Measurements from ENCODE around the gene KCNJ12. TPM values are rescaled to one million over a fixed set of nuclear protein-coding genes. Genes with fewer than 3 reads are reported as not detected.

KCNJ12 gene
- polyA plus RNA-seq, 5 donors = 2.6 to 6.0 (median 3.6) TPM

DNA sequence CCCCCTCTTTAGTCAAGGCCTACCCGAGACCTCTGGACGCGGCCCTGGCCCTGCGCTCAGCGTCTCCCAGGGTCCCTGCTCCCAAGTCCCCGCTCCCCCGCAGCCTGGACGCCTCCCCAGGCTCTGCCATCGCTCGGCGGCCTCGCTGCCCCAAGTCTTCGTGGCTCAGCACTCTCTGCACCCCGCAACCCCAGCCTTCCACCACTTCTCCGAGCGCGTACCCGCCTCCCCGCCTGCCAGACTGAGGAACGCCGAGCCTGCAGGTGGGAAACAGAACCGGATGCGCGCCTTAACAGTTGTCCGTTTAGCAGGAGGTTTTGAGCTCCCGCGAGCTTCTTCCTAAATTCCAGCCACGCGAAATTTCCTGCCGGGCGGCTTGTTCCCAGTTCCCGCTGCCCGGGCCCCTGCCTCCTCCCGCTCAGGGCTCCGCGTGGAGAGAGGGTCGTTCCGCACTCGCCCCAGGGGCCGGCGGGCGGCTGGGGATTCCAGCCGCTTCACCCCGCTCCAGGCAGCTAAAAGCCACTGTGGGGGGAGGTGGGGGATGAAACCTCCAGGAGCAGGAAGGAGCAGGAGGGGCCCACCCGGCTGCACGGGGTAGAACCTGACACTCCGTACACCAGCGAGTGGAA is 87.7 kb downstream of the KCNJ12 start:
- DNase-seq = no peak

DNA sequence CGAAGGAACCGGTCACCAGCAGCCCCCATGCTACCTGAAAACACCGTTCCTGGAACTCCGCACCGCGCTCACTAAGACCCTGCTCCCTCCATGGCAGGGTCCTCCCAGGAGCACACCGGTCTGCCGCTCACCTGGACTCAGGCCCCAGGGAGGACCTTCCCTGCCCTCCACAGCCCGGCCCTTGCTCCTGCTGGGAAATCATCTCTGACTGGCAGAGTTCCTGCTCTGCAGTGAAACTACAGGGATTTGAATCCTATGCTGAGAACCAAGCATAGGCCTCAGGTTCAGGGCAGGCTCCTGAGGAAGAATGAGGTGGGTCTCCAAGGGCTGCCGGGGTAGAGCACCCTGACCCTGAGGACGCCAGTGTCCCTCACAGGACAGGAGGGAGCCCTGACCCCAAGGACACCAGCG is 88.5 kb downstream of the KCNJ12 start:
- DNase-seq = no peak

DNA sequence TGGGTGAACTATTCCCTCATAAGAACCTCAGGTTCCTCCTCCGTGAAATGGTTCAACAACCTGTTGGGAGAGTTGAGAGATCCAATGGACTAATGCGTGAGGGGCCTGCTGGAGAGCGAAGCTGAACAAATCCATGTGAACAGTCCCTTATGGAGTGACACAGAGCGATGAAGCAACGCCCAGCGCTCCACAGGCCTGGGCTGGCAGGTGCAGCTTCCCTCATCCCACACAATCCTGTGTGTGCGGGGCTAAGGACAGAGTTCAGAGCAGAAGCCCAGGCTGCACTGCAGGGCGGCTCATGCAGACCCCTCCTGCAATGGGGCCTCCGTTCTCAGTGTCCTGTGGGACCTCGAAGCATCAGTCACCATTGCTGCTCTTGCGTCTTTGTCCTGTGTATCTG is 90.4 kb downstream of the KCNJ12 start:
- DNase-seq = no peak

DNA sequence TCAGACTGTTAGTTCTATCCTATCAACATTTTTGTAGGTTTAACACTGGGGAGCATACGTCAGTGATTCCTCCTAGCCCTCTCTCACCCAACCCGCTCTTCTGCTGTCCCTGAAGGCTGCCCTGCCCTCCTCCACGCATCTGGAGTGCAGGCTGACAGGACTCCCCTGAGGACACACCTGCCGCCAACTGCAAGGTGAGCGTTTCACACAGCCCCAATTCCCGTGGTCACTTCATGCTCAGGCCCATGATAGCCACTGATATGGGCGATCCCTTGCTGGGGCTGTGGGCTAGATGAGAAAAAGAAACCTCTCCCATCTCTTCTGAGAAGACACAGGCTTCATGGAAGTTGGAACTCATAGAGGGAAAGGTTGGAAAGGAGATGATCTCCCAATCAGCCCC is 91.0 kb downstream of the KCNJ12 start:
- no peak for DNase-seq

DNA sequence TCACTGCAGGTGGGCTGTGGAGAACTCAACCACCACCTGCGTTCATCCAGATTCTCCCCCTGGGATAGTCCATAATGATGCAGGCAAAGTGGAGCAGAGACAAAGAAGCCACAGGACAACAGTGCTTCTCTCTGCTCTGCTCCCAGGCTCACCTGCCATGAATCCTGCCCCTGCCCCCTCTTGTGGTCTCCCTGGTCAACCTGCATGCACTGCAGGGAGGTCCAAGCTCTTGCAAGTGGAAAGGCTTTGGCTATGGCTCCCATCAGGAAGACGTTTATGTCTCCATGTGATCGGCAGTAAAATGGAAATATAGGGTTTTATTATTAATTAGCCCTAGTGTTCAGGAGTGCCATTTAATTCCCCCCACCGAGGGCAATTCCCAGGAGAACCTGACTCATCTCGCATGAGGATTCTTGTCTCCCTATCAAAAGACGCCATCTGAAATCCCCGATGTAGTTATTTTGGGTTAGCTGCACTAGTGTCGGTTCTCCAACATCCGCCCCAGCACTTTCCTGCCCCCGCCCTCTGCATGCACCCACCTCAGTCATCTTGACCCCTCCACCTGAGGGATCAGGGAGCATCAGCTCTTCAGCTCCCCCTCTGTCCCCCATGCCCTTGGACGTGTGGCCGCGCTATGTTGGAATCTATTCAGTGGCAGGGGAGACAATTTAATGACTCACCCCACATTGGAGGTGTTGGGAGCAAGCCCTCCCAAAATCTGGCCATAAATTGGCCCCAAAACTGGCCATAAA is 91.8 kb downstream of the KCNJ12 start:
- no peak for DNase-seq

Other genes starting within 250 kb of the KCNJ12 start
- gene DHRS7B, start 249.4 kb upstream of the KCNJ12 start, polyA plus RNA-seq (ENCODE audit: insufficient read depth in 1 of 5, insufficient read length in 5 of 5, low replicate concordance in 1 of 5) = 10 to 100 TPM; 24.5 to 28.1 (median 25.0) TPM
- 10 to 100 TPM; 17.4 to 25.2 (median 20.7) TPM for gene TMEM11, start 162.2 kb upstream of the KCNJ12 start, polyA plus RNA-seq (ENCODE audit: insufficient read depth in 1 of 5, insufficient read length in 5 of 5, low replicate concordance in 1 of 5)
- gene NATD1, start 122.9 kb upstream of the KCNJ12 start, polyA plus RNA-seq (ENCODE audit: insufficient read depth in 1 of 5, insufficient read length in 5 of 5, low replicate concordance in 1 of 5) = 1 to 10 TPM; 7.4 to 9.3 (median 8.8) TPM
- gene MAP2K3, start 91.6 kb upstream of the KCNJ12 start, polyA plus RNA-seq (ENCODE audit: insufficient read depth in 1 of 5, insufficient read length in 5 of 5, low replicate concordance in 1 of 5) = 10 to 100 TPM; 19.1 to 30.8 (median 27.2) TPM

Measured in right lung (tissue), 5 donors.